GM12875 (cell line): Measurements from ENCODE around the gene CABLES2.

Source experiments
- H3K4me3 ChIP-seq: one replicate; pipeline ENCODE4 v1.5.1; 2011; ENCODE audit warnings: low read depth, low read length, control low read depth
- TF ChIP-seq, protein P1 (sequence below): IDR thresholded peaks from 2 replicates; pipeline ENCODE4 v1.5.1; 2011; ENCODE audit warnings: low read depth, mild to moderate bottlenecking, control low read depth, inconsistent platforms, low read length, moderate library complexity, borderline replicate concordance; ENCODE audit not compliant: insufficient read depth

The CABLES2 gene

DNA sequence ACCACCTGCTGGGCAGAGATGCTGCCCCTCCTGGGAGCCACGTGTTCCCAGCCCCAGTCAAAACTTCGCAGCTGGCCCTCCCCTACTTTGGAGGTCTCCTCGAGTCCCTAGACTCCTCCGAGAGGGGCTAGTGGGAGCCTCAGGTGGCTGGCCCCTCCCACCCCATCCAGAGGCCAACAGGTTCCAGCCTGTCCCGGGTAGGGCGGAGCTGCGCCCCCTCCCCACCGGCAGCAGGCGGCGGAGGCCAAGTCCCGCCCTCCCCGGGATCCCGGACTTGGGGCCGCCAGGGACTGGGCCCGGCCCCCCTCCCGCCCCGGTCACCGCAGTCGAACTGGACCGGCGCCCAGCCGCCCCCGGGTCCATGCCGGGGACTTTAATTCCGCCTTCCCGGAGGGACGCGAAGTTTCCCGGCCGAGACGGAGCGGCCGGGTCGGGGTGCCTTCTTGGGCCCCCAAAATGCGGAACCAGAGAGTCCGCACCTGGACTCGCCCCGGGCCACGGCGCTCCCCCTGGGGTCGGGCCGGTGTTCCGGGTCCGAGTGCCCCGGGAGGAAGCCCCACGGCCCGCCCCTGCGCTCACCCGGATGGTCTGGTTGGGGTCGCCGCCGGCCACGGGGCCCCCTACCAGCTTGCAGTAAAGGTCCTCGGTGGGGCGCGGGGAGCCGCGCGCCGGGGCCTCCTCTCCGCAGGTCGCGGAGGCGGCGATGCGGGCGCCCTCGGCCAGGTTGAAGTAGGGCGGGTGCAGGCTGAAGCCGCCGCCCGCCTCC lies 40.5 kb downstream of the CABLES2 start:
- TF ChIP-seq, protein P1, sequence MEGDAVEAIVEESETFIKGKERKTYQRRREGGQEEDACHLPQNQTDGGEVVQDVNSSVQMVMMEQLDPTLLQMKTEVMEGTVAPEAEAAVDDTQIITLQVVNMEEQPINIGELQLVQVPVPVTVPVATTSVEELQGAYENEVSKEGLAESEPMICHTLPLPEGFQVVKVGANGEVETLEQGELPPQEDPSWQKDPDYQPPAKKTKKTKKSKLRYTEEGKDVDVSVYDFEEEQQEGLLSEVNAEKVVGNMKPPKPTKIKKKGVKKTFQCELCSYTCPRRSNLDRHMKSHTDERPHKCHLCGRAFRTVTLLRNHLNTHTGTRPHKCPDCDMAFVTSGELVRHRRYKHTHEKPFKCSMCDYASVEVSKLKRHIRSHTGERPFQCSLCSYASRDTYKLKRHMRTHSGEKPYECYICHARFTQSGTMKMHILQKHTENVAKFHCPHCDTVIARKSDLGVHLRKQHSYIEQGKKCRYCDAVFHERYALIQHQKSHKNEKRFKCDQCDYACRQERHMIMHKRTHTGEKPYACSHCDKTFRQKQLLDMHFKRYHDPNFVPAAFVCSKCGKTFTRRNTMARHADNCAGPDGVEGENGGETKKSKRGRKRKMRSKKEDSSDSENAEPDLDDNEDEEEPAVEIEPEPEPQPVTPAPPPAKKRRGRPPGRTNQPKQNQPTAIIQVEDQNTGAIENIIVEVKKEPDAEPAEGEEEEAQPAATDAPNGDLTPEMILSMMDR: no peak
- H3K4me3 ChIP-seq: peak overlapping the region; percentile 26

DNA sequence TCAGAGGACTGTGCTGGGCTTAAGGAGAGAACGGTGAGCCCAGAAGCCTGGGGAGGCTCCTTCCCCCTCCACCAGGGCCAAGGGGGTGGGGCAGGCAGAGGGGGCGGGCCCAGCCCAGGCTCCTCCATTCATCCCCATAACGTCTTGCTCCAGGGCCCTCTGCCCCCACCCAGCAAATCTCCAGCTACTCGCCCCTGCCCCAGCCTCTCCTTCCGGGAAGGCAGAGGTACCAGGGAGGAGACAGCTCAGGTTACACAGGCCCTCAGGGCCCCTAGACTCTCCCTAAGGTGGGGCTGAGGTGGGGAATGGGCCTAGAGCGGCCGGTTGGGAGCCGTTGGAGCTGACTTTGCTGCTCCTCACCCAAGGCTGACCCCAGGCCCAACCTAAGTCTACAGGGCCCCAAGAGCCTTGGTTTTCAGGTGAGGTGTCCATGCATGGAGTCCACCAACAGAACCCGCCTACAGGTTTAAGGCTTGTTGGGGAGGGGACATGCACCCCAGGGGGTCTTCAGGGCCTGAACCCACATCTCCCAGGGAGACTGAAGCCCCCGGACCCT lies 41.2 kb downstream of the CABLES2 start:
- TF ChIP-seq, protein P1: no peak
- no peak overlapping the region for H3K4me3 ChIP-seq

DNA sequence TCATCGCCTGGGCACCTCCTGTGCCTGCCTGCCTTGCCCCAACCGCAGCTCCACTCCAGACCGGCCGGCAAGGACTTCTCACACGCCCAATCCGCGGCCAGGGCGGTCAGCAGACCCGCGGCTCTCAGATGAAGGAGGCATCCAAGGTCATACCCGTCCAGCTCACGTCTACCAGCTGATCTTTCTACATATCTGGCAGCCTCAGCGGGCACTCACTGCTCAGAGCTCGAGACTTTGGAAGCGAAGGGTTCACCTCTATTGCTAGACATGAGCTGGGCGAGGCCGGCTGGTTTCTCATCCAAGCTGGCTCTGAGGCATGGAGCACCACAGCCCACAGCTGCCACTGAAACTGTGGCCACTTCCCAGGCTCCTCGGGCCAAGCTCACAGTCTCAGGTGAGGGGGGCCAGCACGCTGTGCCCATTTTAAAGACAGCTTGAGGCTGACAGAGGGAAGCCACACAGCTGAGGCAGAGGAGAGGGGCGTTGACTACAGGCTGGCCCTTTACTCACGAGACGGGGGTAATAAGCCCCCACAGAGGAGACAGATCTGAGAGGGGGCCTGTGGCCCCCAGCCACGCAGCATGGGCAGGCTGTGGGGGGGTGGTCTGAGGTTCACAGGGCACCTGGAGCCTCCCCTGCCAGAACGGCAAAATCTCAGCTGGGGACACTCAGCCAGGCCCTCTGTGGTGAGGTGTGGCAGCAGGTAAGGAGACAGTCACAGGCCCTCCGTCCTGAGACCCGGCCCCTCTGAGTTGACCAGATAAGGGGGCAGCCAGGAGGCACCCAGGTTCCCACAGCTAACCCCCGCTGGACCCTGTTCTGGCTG lies 42.0 kb downstream of the CABLES2 start:
- TF ChIP-seq, protein P1: no peak
- H3K4me3 ChIP-seq: no peak overlapping the region

DNA sequence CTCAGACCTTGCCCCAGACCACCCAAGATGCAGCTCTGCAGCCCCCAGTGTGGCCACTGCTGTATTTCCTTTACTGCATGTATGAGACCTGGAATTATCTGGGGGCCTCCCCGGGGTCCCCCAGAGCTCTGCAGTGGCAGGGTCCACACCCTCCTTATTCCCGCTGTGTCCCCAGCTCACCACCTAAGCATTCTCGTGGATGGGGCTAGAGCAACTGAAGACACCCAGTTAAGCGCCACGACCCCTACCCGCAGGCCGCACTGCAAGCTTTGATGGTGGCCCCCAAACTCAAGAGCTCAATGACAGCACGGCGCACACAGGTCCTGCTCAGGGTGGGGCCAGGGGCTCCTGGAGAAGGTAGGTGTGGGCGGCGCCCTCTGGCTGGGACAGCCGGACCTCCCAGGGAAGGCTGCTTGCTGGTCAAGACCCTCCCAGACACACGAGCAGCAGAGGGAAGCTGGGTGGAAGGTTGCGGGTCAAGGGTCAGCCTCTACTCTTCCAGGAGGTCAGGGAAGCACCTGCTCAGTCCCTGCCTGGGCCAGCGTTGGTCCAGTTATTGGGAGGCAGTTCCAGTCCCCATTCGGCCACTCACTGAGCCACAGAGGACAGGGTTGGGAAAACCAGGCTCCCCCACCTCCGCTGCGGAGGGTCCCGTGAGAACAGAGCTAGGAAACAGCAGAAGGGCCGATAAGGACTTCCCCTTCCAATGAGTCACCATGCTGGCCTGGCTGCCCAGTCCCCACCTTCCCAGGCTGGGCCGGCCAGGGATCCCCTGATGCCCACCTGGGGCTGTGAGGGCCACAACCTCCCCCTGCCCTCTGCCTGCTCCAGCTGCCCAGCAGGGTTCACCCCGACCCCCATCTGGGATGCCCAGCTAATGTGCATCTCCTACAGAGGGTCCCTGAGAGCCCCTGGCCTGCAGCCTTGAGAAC lies 42.9 kb downstream of the CABLES2 start:
- H3K4me3 ChIP-seq: no peak overlapping the region
- TF ChIP-seq, protein P1: no peak

DNA sequence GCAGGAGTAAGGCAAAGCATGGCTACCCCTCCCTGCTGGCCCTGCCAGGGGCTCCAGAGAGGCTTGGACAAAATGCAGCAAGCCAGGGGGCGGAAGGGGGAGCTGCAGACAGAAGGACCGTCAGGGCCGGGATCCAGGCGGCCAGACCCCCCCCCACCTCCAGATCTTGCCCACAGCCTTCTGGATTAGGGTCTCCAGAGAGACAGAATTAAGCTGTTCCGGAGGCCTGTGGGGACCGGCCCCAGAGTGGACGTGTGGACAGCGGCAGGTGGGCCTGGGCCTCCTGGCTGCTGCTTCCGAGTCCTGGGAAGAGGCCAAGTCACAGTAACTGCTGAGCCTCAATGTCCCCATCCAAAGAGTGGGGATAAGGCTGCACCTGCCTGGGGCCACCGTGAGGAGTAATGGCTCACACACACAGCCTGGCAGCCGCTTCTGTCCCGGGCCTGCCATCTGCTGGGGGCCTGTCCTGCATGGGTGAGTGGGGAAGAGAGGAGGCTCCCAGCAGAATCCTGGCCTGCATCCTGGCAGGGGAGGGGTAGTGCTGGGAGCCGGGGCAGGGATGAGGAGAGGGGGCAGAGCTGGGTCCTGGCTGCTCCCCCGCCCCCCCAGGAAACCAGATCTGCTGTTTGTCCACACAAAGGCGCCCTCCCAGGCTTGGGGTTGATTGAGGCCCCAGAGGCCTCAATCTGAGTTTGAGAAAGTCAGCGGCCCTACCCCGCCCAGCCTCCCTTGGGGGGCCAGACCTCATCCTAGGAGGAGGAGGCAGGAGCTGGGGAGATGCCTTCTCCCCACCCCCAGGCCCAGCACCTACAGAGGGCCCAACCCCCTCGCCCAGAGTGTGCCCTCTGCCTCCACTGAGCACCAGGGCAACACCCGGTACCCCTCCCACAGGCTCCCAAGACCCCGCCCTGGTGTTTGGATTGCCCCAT lies 43.8 kb downstream of the CABLES2 start:
- TF ChIP-seq, protein P1: peak; percentile 43
- H3K4me3 ChIP-seq: no peak overlapping the region

DNA sequence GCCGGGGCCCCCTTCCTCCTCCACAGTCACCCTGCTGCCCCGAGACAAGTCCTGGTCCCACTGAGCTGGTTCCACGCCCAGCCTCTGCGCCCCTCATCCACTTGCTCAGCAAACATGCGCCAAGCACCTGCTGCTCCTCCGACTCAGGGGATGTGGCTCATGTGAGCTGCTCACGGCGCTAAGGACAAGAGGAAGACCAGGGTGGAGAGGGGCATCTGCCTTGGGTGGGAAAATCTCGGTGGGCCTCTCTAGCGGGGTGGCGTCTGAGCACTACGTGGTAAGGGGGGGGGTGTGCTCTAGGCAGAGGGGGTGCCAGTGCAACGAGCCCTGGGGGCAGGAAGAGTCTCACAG lies 44.5 kb downstream of the CABLES2 start:
- no peak overlapping the region for H3K4me3 ChIP-seq
- TF ChIP-seq, protein P1: no peak
